Central memory CD8-positive, alpha-beta T cell (primary cell): ENCODE results near the gene SZT2.
"Not testable (repeated sequence)": the region's sequence is repeated elsewhere in the genome, so short reads cannot be mapped to it uniquely, and the experiment has no call there.

Experiments
- ATAC-seq: fragments of 150-1000 bp; cut with Tn5 transposase; replicated peaks from 2 replicates; pipeline ENCODE4 v1.10.0; 2022; ENCODE audit warnings: mild to moderate bottlenecking, moderate FRiP score, moderate number of reproducible peaks; ENCODE audit not compliant: poor library complexity, severe bottlenecking; ENCODE audit errors: extremely low read depth
- DNase-seq, 2 donors: peaks; one replicate each; pipeline ENCODE4 v3.0.0; 2021; ENCODE audit warnings: low spot score in 2 of 2
- H3K27ac Mint-ChIP-seq: one replicate; pipeline ENCODE4 v1.8.0; 2022; ENCODE audit warnings: low read depth, mild to moderate bottlenecking, moderate library complexity, mixed read lengths
- H3K27me3 Mint-ChIP-seq: one replicate; pipeline ENCODE4 v1.8.0; 2022; ENCODE audit warnings: mixed read lengths
- H3K36me3 Mint-ChIP-seq: one replicate; pipeline ENCODE4 v1.8.0; 2022; ENCODE audit warnings: mild to moderate bottlenecking, moderate library complexity, mixed read lengths; ENCODE audit not compliant: insufficient read depth
- H3K4me1 Mint-ChIP-seq: one replicate; pipeline ENCODE4 v1.8.0; 2022; ENCODE audit warnings: mixed read lengths
- H3K4me3 Mint-ChIP-seq: one replicate; pipeline ENCODE4 v1.8.0; 2022; ENCODE audit warnings: mild to moderate bottlenecking, moderate library complexity, mixed read lengths
- H3K9me3 Mint-ChIP-seq: one replicate; pipeline ENCODE4 v1.8.0; 2022; ENCODE audit warnings: mixed read lengths

SZT2 gene

DNA sequence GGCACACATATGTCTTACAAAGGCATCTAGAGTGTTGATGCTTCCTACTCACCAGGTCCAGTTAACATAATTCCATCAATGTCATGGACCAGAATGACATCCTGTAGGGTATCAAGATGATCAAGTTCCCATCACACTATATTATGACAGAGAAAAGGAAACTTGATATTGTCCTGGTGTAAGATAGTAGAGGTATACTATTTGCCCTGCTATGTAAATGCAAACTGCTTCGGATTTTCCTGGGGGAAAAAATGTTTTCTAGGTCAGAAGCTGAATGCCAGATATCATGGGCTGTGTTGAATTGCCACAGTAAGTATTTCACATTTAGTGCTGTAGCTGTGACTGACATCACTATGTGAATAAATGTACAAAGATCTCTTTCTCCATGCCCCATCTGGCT is 80.2 kb downstream of the SZT2 start:
- Mint-ChIP-seq H3K4me1 (no peaks in the 10 kb centered on the region), H3K4me3 (no peak overlapping the region), H3K27me3 (no peaks in the 10 kb centered on the region), H3K27ac (no peak overlapping the region), H3K9me3 (no peaks in the 10 kb centered on the region), H3K36me3 (no peaks in the 10 kb centered on the region)
- DNase-seq: no peak
- ATAC-seq: no peak

DNA sequence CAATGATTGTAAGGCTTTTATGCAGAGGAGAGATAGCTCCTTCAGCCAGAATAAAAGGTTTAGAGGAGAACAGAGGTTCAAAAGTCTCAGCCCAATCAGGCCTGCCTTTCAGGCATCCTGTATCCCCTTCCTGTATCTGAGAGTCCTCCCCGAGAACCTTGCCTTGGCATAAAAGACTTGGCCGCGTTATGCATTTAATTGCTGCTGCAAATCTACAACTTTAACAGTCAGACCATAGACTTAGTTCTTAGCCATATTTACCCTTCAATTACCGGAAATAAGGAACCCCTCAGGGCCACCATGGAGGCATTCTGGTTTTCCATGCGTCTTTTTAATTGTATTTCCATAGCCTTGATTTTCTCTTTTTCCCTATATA is 82.4 kb downstream of the SZT2 start:
- DNase-seq (no peak), ATAC-seq (no peak)
- H3K36me3 Mint-ChIP-seq: no peaks in the 10 kb centered on the region
- H3K9me3 Mint-ChIP-seq: no peaks in the 10 kb centered on the region
- no peak overlapping the region for H3K27ac Mint-ChIP-seq
- H3K27me3 Mint-ChIP-seq: peaks cover 7% of the 10 kb centered on the region
- no peaks in the 10 kb centered on the region for H3K4me1 Mint-ChIP-seq
- no peak overlapping the region for H3K4me3 Mint-ChIP-seq

DNA sequence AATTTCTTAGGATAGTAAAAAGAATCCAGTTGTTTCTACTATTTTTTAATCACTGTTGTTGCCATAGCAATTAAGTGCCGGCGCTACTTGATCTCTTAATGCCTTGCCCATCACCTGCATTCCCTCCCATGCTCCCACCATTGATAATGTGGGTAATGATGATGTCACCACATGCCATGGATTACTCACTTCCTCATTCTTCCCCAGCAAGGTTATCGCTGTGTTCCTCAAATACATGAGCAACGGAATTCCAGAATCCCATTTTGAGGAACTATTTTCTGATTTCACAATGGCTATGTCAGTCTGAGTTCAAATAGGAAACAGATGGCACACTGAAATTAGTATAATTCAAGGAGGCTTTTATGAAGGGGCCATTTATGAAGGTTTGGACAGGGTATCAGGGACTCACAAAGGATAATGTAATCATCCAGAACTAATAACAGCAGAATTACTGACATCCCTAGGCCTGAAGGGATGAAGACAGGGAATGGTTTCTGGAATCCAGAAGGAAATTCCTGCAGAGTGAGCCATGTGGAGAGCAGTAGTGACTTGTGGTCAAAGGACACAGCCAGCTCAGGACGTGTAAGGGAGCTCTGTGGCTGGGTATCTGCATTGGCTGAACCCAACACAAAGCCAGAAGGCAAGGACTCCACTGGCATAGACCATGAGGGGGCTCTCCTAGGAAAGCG is 82.9 kb downstream of the SZT2 start:
- not testable (repeated sequence) for H3K4me1 Mint-ChIP-seq, H3K9me3 Mint-ChIP-seq, H3K27ac Mint-ChIP-seq, DNase-seq, ATAC-seq, H3K4me3 Mint-ChIP-seq, H3K36me3 Mint-ChIP-seq
- peaks cover 12% of the 10 kb centered on the region for H3K27me3 Mint-ChIP-seq

DNA sequence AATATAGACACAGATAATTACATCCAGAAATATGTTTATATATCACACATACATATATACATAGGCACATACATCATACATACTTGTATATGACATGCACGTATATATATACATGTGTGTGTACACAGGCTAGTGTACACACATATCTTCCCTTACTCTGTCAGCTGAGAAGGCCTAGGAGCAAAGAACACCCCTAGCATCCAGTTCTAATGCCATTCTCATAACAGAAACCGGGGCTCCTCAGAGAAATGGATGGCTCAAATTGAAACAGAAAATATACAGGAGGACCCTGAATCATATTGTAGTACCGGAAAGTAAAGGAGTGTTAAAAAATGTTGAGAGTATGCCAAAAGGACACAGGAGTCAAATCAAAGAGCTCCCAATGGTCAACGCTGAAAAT is 83.8 kb downstream of the SZT2 start:
- DNase-seq (no peak), ATAC-seq (no peak)
- Mint-ChIP-seq H3K4me3 (no peak overlapping the region), H3K36me3 (no peaks in the 10 kb centered on the region), H3K9me3 (no peaks in the 10 kb centered on the region), H3K27ac (no peak overlapping the region), H3K4me1 (no peaks in the 10 kb centered on the region), H3K27me3 (peaks cover 16% of the 10 kb centered on the region)

DNA sequence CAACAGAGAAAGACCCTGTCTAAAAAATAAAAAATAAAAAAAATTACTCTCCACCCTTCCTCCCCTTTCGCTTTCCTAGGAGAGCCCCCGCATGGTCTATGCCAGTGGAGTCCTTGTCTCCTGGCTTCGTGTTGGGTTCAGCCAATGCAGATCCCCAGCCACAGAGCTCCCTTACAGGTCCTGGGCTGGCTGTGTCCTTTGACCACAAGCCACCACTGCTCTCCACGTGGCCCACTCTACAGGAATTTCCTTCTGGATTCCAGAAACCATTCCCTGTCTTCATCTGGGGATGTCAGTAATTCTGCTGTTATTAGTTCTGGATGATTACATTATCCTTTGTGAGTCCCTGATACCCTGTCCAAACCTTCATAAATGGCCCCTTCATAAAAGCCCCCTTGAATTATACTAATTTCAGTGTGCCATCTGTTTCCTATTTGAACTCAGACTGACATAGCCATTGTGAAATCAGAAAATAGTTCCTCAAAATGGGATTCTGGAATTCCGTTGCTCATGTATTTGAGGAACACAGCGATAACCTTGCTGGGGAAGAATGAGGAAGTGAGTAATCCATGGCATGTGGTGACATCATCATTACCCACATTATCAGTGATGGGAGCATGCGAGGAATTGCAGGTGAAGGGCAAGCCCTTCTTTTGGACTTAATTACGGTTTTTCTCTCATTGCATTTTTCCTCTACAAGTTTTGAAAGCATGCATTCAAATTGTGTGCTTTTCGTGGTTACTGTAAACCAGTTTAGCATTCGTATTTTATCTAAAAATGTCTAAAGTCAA is 86.1 kb downstream of the SZT2 start:
- not testable (repeated sequence) for H3K36me3 Mint-ChIP-seq, DNase-seq, ATAC-seq, H3K9me3 Mint-ChIP-seq, H3K4me1 Mint-ChIP-seq, H3K27ac Mint-ChIP-seq, H3K4me3 Mint-ChIP-seq
- peaks cover 37% of the 10 kb centered on the region for H3K27me3 Mint-ChIP-seq

DNA sequence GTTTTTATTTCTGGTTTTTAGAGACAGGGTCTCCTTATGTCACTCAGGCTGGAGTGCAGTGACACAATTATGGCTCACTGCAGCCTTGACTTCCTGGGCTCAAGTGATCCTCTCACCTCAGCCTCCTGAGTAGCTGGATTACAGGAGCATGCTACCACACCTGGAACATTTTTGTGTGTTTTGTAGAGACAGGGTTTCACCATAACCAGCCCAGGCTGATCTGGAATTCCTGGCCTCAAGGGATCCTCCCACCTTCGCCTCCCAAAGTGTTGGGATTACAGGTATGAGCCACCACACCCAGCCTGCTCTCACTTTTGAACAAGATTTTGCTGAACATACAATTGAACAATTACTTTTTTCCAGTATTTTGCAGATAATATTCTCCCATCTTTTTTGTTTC is 88.0 kb downstream of the SZT2 start:
- no peak overlapping the region for H3K27ac Mint-ChIP-seq
- no peak overlapping the region for H3K4me3 Mint-ChIP-seq

DNA sequence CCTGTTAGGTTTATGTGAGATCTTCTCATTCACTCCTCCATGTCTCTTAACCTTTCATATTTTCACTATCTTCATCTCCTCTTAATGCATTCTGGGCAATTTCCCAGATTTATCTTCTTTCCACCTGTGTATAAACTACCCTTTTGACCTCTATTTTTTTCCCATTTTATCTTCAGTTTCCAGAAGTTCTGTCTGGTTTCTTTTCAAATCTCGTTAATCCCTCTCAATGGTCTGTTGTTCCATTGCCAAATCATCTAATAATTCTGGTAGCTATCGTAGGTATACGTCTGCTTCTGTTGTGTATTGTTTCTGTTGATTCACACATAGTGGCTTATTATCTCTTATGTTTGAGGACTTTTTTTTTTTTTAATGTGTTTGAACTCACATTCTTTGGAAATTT is 89.7 kb downstream of the SZT2 start:
- Mint-ChIP-seq H3K9me3 (no peaks in the 10 kb centered on the region), H3K27ac (no peak overlapping the region), H3K4me1 (peaks cover 5% of the 10 kb centered on the region), H3K27me3 (peaks cover 38% of the 10 kb centered on the region), H3K4me3 (no peak overlapping the region), H3K36me3 (no peaks in the 10 kb centered on the region)
- DNase-seq (no peak), ATAC-seq (no peak)

More for the DNA sequence above, 88.0 kb downstream of the SZT2 start:
- Mint-ChIP-seq H3K27me3 (peaks cover 38% of the 10 kb centered on the region), H3K36me3 (no peaks in the 10 kb centered on the region), H3K4me1 (peaks cover 5% of the 10 kb centered on the region), H3K9me3 (no peaks in the 10 kb centered on the region)
- no peak for DNase-seq
- no peak for ATAC-seq

DNA sequence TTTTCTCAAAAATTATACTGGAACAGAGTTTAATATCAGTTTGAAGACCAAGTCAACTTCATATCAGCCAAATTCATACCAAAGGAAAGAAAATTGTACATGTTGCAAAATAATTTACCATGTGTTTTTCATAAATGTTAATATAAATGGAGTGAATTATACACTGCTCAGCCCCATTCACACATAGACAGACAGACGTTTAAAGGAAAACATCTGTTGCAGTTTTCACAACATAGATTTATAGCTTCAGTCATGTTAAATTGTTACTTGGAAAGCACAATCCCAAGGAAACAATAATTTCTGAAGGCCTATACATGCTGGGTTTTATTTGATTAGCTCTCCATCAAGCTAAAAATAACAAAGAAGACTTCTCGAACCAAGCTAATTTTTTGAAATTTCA is 91.8 kb downstream of the SZT2 start:
- no peak for ATAC-seq
- Mint-ChIP-seq H3K9me3 (no peaks in the 10 kb centered on the region), H3K4me1 (peaks cover 5% of the 10 kb centered on the region), H3K27me3 (peaks cover 37% of the 10 kb centered on the region), H3K4me3 (no peak overlapping the region), H3K36me3 (no peaks in the 10 kb centered on the region), H3K27ac (no peak overlapping the region)
- no peak for DNase-seq

DNA sequence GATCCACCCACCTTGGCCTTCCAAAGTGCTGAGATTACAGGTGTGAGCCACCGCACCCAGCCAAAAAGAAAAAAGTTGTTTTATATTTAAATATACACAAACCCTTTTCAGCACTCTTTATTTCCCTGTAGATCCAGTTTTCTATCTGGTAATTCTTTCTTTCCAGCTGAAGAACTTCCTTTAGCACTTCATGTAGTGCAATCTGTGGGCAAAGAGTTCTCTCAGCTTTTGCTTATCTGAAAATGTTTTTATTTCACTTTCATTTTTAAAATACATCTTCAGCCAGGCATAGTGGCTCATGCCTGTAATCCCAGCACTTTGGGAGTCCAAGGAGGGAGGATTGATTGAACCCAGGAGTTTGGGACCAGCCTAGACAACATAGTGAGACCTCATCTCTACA is 92.5 kb downstream of the SZT2 start:
- ATAC-seq (no peak), DNase-seq (no peak)
- H3K36me3 Mint-ChIP-seq: no peaks in the 10 kb centered on the region
- H3K9me3 Mint-ChIP-seq: no peaks in the 10 kb centered on the region
- H3K4me3 Mint-ChIP-seq: no peak overlapping the region
- H3K4me1 Mint-ChIP-seq: peaks cover 5% of the 10 kb centered on the region
- H3K27ac Mint-ChIP-seq: no peak overlapping the region
- H3K27me3 Mint-ChIP-seq: peaks cover 30% of the 10 kb centered on the region

DNA sequence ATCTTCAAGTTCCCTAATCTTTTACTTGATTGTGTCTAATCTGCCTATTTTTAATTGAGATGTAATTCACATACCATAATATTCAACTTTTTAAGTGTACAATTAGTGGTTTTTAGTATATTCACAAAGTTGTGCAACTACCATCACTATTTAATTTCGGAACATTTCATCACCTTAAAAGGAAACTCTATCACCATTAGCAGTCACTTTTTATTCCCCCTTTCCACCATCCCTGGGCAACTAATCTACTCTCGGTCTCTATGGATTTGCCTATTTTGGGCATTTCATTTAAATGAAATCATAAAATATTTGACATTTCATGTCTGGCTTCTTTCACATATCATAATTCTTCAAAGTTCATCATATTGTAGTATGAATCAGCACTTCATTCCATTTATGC is 94.7 kb downstream of the SZT2 start:
- peaks cover 5% of the 10 kb centered on the region for H3K4me1 Mint-ChIP-seq
- no peak overlapping the region for H3K4me3 Mint-ChIP-seq
- no peaks in the 10 kb centered on the region for H3K36me3 Mint-ChIP-seq
- ATAC-seq (no peak), DNase-seq (no peak)
- H3K9me3 Mint-ChIP-seq: no peaks in the 10 kb centered on the region
- peaks cover 15% of the 10 kb centered on the region for H3K27me3 Mint-ChIP-seq
- no peak overlapping the region for H3K27ac Mint-ChIP-seq

DNA sequence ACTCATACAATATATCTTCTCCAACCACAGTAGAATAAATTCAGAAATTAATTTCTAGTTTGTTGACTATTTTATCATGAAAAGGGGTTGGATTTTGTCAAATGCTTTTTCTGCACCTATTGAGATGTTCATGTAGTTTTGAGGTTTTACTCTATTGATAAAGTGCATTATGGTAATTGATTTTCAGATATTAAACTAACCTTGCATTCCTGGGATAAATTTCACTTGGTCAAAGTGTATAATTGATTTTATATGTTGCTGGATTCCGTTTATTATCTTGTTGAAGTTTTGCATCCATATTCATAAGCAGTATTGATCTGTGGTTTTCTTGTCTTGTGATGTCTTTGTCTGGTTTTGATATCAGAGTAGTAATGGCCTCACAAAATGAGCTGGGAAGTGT is 98.5 kb downstream of the SZT2 start:
- Mint-ChIP-seq H3K9me3 (peaks cover 12% of the 10 kb centered on the region), H3K4me1 (no peaks in the 10 kb centered on the region), H3K27me3 (no peaks in the 10 kb centered on the region), H3K27ac (no peak overlapping the region), H3K4me3 (no peak overlapping the region), H3K36me3 (no peaks in the 10 kb centered on the region)
- no peak for ATAC-seq
- DNase-seq: no peak

DNA sequence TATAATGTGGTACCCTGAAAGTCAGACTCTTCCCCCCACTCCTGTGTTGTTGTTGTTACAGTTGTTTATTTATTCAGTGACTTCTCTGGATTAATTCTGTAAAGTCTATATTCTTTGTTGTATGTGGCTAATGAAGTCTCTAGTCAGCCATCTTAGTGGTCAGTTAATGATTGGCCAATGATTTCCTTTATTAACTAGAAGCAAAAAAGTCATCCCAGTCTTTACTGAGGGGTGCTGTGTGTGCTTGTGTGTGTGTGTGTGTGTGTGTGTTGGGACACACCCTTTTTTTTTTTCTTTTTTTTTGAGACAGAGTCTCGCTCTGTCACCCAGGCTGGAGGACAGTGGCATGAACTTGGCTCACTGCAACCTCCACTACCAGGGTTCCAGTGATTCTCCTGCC is 101.4 kb downstream of the SZT2 start:
- ATAC-seq (no peak), DNase-seq (no peak)
- Mint-ChIP-seq H3K27me3 (peaks cover 24% of the 10 kb centered on the region), H3K27ac (no peak overlapping the region), H3K4me3 (no peak overlapping the region), H3K4me1 (no peaks in the 10 kb centered on the region), H3K36me3 (no peaks in the 10 kb centered on the region), H3K9me3 (peaks cover 12% of the 10 kb centered on the region)

DNA sequence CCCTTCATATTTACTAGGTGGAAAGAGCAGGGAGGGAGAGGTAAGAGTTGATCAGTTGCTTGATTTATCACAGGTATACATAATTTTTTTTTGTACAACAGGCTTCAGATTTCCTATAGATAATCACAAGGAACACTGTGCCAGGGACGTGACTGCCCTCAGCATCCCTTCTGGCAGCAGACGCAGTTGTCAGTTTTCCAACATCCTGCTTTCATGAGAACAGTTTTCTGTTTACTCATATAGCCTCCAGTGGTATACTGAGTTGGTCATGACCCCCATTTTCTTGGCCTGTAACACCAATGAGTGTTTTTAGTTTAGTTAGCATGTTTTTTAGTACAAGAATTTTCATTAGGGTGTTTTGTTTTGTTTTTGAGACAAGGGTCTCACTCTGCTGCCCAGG is 103.1 kb downstream of the SZT2 start:
- Mint-ChIP-seq H3K27me3 (peaks cover 29% of the 10 kb centered on the region), H3K27ac (no peak overlapping the region), H3K36me3 (no peaks in the 10 kb centered on the region), H3K4me1 (no peaks in the 10 kb centered on the region), H3K9me3 (peaks cover 12% of the 10 kb centered on the region), H3K4me3 (no peak overlapping the region)
- no peak for ATAC-seq
- DNase-seq: no peak
